T-helper 1 cell treated with Interleukin-12 subunit alpha and Interleukin-12 subunit beta and Interleukin-4 antibody, amounts not matched to agents 30 ng/mL and 1 ng/mL, for 36 hours (primary cell): Measurements from ENCODE around the gene LRRC57. TPM values are rescaled to one million over a fixed set of nuclear protein-coding genes. Genes with fewer than 3 reads are reported as not detected.

ENCODE experiments used
- intact Hi-C: fragments of 100-400 bp; cut with micrococcal nuclease; formaldehyde crosslinking; loops from one replicate; pipeline ENCODE4 v1.15.1; 2024
- total RNA-seq: library from RNA; stranded (reverse); gene quantifications from 2 replicates; pipeline ENCODE4 v1.2.3, GENCODE V29; 2022

Gene LRRC57
- total RNA-seq, 1 donor from 2014 or later, result 26.6 TPM

DNA sequence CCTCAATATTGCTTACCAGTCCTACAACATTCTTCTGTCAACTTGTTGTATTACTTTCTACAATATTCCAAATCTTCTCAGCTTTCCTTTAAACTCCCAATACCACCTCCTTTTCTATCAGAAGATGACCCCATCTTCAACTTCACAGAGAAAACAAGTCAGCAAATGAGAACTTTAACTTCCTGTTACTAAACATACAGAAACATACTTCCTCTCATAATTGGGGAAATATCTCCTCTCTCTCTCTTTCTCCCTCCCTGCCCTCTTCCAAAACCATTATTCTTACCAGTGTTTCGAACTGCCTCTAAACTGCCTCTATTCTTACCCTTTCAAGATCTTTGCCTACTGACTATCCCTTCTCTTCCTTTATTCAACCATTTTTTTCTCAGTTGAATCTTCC lies 54.9 kb downstream of the LRRC57 start:
- intact Hi-C loops, result loop anchor here (2.0 to 10.0 kb wide), 5 partner anchors 427 to 1791 kb away; partner anchors contain the start of genes GOLM2, MGA, PDIA3 and TTBK2

DNA sequence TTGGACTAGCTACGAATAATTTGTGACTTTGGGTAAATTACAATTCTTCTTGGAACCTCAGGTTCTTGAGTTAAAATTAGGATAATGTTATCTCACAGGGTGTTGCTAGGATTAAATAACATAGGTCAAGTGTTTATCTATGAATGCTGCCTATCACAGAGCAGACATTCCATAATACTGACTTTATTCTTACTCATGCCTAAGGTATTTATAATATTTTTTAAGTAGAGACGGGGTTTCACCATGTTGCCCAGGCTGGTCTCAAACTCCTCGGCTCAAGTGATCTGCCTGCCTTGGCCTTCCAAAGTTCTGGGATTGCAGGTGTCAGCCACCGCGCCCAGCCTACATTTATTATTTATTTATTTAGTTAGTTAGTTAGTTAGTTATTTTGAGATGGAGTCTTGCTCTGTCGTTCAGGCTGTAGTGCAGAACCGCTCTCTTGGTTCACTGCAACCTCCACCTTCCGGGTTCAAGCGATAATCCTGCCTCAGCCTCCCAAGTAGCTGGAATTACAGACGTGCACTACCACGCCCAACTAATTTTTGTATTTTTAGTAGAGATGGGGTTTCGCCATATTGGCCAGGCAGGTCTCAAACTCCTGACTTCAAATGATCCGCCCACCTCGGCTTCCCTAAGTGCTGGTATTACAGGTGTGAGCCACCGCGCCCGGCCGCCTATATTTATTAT lies 56.9 kb downstream of the LRRC57 start:
- intact Hi-C loops, result loop anchor here (1.0 to 10.0 kb wide), 9 partner anchors 21 to 1793 kb away; partner anchors contain the start of genes CDAN1, GANC, GOLM2 and HAUS2

- intact Hi-C loops, result loop anchor here (1.0 to 10.0 kb wide), 10 partner anchors 20 to 1794 kb away; partner anchors contain the start of genes CDAN1, GANC, GOLM2 and HAUS2
Observed at GRCh38 chr15:42490671-42491538, 57.7 kb downstream of the LRRC57 start, which contains the start of gene ZNF106. Gene ZNF106 (minus strand): TSS chr15:42491141. CDS start chr15:42472289, 18,852 bp downstream.

GRCh38 chr15:42490291-42490670 lies 58.3 kb downstream of the LRRC57 start:
- intact Hi-C loops, result loop anchor here (1.0 to 10.0 kb wide), 8 partner anchors 19 to 1795 kb away; partner anchors contain the start of genes CDAN1, GOLM2, MGA and PDIA3

Other genes with a start within 250 kb of the LRRC57 start
- gene CAPN3, start 189.3 kb downstream of the LRRC57 start, total RNA-seq, result 4.5 and 4.8 TPM in 2 replicates
- gene ZNF106, start 57.7 kb downstream of the LRRC57 start, total RNA-seq, result 52.3 and 53.0 TPM in 2 replicates
- gene SNAP23, start 53.2 kb downstream of the LRRC57 start, total RNA-seq, result 70.8 and 72.3 TPM in 2 replicates
- gene HAUS2, start within 50 bp of the LRRC57 start, total RNA-seq, result 31.7 and 33.0 TPM in 2 replicates
- 9.9 and 11.3 TPM in 2 replicates for gene STARD9, start 26.8 kb upstream of the LRRC57 start, total RNA-seq
- 20.4 and 22.4 TPM in 2 replicates for gene CDAN1, start 188.3 kb upstream of the LRRC57 start, total RNA-seq